ENCODE results near the gene DLGAP4. TPM values are rescaled to one million over a fixed set of nuclear protein-coding genes. Genes with fewer than 3 reads are reported as not detected.

Gene DLGAP4
- total and polyA plus RNA-seq, 2 of the 13 experiments (the other 11 are each of a cell fraction or from before 2014, with no cell fraction given) = 15.2 to 26.7 TPM

GRCh38 chr20:36303831-36304230 is 2.3 kb upstream of the DLGAP4 start:
- ChIA-PET CTCF (ENCODE audit: low intra/inter-chr PET ratio, low total read pairs) (no interaction called here), POLR2A (no interaction called here)
- no peaks in the 10 kb centered on the region for H3K4me1 ChIP-seq (ENCODE audit: insufficient read depth, low read length)
- intact Hi-C loops (cut with micrococcal nuclease; ENCODE audit: unreplicated experiment) = no loop called here
- no peaks in the 10 kb centered on the region for H3K9me3 ChIP-seq (ENCODE audit: low read length)
- in situ Hi-C loops (cut with HindIII; ENCODE audit: extremely low pct_ligation_motif_present, low pct_unique_long_range_greater_than_20kb) = no loop called here
- peaks cover 5 to 55% of the 10 kb centered on the region in 2 experiments for H3K27me3 ChIP-seq (ENCODE audit: control insufficient read depth in 1 of 2, insufficient read depth in 2 of 2, low read length in 2 of 2)
- FAIRE-seq = no peak
- H3K9ac ChIP-seq (ENCODE audit: insufficient read depth, low read depth, low read length) = no peak overlapping the region
- no peak for ATAC-seq
- no peak overlapping the region for H3K27ac ChIP-seq (ENCODE audit: extremely low read length, insufficient read depth, low read length)
- no peak overlapping the region for H3K4me2 ChIP-seq (ENCODE audit: low read depth, low read length)
- no peaks in the 10 kb centered on the region for H3K79me2 ChIP-seq (ENCODE audit: insufficient read depth, low read length)
- H2AFZ ChIP-seq (ENCODE audit: low read length) = no peak overlapping the region
- no peak for DNase-seq (ENCODE audit: low spot score)
- 25% methylated on average over 1 of the region's 1 CpG for WGBS (ENCODE audit: low lambda C conversion rate)
- no peaks in the 10 kb centered on the region for H3K36me3 ChIP-seq (replicated peaks in 1 of 2; ENCODE audit: control insufficient read depth in 1 of 2, insufficient read depth in 2 of 2, low read length in 2 of 2)
- no TSS peak for BruUV-seq (replicated peaks)
- H4K20me1 ChIP-seq (ENCODE audit: insufficient read depth, low read length) = peaks cover 4% of the 10 kb centered on the region; the same call in 1 of the 2 replicates
- no peak for TF ChIP-seq KMT2B (CRISPR knock-in tag; IDR thresholded peaks at IDR 0.05)
- TF ChIP-seq PAWR (CRISPR knock-in tag; IDR thresholded peaks at IDR 0.05; ENCODE audit: borderline replicate concordance) = no peak
- TF ChIP-seq MED1 (CRISPR knock-in tag; IDR thresholded peaks at IDR 0.05) = no peak
- TF ChIP-seq EEA1 (CRISPR knock-in tag; IDR thresholded peaks at IDR 0.05; ENCODE audit: borderline replicate concordance) = no peak
- no peak for TF ChIP-seq ZSCAN25 (CRISPR knock-in tag; IDR thresholded peaks at IDR 0.05)
- no peak overlapping the region for H3K4me3 ChIP-seq (replicated peaks in 1 of 3; ENCODE audit: insufficient read depth in 1 of 3, low read depth in 2 of 3, low read length in 3 of 3)

GRCh38 chr20:36304786-36305495 is 1.2 kb upstream of the DLGAP4 start:
- Histone ChIP-seq H3K4me3 (replicated peaks in 1 of 3; ENCODE audit: insufficient read depth in 1 of 3, low read depth in 2 of 3, low read length in 3 of 3) (no peak overlapping the region), H3K9ac (ENCODE audit: insufficient read depth, low read depth, low read length) (no peak overlapping the region), H2AFZ (ENCODE audit: low read length) (no peak overlapping the region), H3K4me1 (ENCODE audit: insufficient read depth, low read length) (no peaks in the 10 kb centered on the region), H4K20me1 (ENCODE audit: insufficient read depth, low read length) (peaks cover 4% of the 10 kb centered on the region; the same call in 1 of the 2 replicates), H3K27ac (ENCODE audit: extremely low read length, insufficient read depth, low read length) (no peak overlapping the region), H3K79me2 (ENCODE audit: insufficient read depth, low read length) (no peaks in the 10 kb centered on the region), H3K27me3 (ENCODE audit: control insufficient read depth in 1 of 2, insufficient read depth in 2 of 2, low read length in 2 of 2) (peaks cover 9 to 60% of the 10 kb centered on the region in 2 experiments), H3K36me3 (replicated peaks in 1 of 2; ENCODE audit: control insufficient read depth in 1 of 2, insufficient read depth in 2 of 2, low read length in 2 of 2) (no peaks in the 10 kb centered on the region), H3K9me3 (ENCODE audit: low read length) (no peaks in the 10 kb centered on the region), H3K4me2 (ENCODE audit: low read depth, low read length) (no peak overlapping the region)
- FAIRE-seq = peak; percentile 39
- no TSS peak for BruUV-seq (replicated peaks)
- intact Hi-C loops (cut with micrococcal nuclease; ENCODE audit: unreplicated experiment) = no loop called here
- no peak for ATAC-seq
- in situ Hi-C loops (cut with HindIII; ENCODE audit: extremely low pct_ligation_motif_present, low pct_unique_long_range_greater_than_20kb) = no loop called here
- POLR2A ChIA-PET = no interaction called here
- no peak for DNase-seq (ENCODE audit: low spot score)
- CTCF ChIA-PET (ENCODE audit: low intra/inter-chr PET ratio, low total read pairs) = no interaction called here
- WGBS (ENCODE audit: low lambda C conversion rate) = 25% methylated on average over 10 of the region's 10 CpGs
- TF ChIP-seq ZNF883 (CRISPR knock-in tag; IDR thresholded peaks at IDR 0.05; ENCODE audit: not compliant biosample characterization) = no peak
- TF ChIP-seq ZNF776 (CRISPR knock-in tag; IDR thresholded peaks at IDR 0.05) = no peak
- peak; percentile 29 to 84 for TF ChIP-seq REST (IDR thresholded peaks at IDR 0.05; ENCODE audit: borderline replicate concordance in 1 of 2, low read depth in 1 of 2, low read length in 2 of 2)
- TF ChIP-seq ZNF563 (CRISPR knock-in tag; IDR thresholded peaks at IDR 0.05) = 0 out of 2 replicates have a peak, but pooled peaks have one; percentile 37

Measured in HepG2 (cell line).